ENCODE results near the gene MYADML2.

Gene MYADML2

GRCh38 chr17:81895400-81895799 is 51.6 kb downstream of the MYADML2 start:
- no peak for DNase-seq

GRCh38 chr17:81891303-81891552 is 55.8 kb downstream of the MYADML2 start:
- DNase-seq, result no peak

GRCh38 chr17:81890447-81891302 is 56.4 kb downstream of the MYADML2 start:
- DNase-seq, result no peak

Measured in NCI-H510A treated with DMSO at 0.1 percent for 48 hours (cell line).